GM18520 (cell line): ENCODE data around the gene MAP7D3.
"Not testable (repeated sequence)": the region's sequence is repeated elsewhere in the genome, so short reads cannot be mapped to it uniquely, and the experiment has no call there.

Experiments
- ATAC-seq: cut with Tn5 transposase; IDR thresholded peaks from one replicate; pipeline ENCODE4 v1.9.1; 2021; ENCODE audit not compliant: unreplicated experiment

Gene MAP7D3

DNA sequence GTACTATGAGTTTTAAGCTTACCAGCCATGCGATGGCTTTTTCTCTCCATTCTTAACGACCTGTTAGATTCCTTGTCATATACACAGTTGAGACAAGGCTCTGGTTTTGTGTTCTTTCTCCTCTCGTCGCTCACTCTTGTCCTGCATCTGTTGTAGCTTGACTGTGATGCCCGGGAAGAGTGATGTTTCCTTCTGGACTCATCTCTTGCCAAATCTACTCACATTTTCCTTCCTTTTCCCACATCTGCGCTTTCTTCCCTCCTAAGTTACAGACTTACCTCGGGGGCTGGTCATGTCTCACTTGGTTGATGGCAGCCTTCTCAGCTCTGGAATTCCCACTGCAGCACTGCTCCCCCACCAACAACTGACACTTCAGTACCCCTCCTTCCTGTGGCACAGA, 4.8 kb upstream of the MAP7D3 start:
- no peak for ATAC-seq

DNA sequence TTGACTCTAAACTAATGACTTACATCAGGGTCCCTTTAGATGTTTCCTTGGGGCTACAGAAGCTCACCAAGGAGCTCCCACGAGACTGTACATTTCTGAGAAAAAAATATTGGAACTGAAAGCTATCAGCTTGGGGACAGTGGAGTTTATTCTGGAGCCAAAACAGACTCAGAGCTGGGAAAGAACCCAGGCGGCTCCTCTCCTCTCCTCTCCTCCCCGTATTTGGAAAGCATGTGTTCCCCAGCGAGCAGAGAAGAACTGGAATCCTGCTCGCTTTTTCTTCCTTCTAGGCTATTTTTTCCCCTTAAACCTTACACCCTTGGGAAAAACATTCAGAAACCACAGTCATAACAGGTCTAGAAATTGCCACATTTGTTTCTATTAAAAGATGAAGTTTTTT, 4.3 kb upstream of the MAP7D3 start:
- no peak for ATAC-seq

DNA sequence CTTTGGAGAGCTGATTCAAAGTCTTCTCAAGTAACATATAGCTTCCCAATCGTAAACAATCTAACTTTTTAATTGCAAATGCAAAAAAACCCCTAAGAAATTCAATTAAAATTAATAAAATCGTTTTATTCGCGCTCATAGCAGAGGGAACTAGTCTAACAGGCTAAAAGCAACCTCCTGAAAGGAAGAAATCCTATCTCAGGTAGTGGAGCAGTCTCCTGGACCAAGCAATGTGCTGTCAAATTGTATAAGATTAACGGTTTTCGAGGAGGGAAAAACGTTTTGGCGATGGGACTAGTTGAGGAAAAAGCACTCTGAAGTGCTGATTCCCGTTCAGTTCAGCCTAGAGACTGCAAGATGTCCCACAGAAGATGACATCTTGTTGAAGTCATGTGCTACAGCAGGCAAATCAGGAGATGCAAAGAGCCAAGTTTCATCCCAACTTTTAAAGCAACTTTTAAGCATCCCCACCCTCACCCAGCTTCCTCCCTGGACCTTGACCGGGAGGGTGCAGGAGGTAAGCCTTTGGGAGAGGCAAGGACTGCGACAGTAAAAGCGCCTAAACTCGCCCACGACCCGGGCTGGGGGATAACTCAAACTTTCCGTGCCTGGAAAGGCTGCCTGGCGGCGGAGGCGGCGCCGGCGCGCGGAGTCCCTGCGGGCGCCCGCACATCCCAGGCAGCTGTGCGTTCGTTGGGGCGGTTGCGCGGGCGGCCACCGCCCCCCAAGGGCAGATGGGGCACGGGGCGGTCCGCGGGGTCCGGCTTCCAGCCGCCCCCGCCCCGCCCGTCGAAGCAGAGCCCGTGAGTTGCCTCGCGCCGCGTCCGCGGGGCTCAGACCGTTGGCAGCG, 784 bp downstream of the MAP7D3 start:
- ATAC-seq: peak; percentile 16

DNA sequence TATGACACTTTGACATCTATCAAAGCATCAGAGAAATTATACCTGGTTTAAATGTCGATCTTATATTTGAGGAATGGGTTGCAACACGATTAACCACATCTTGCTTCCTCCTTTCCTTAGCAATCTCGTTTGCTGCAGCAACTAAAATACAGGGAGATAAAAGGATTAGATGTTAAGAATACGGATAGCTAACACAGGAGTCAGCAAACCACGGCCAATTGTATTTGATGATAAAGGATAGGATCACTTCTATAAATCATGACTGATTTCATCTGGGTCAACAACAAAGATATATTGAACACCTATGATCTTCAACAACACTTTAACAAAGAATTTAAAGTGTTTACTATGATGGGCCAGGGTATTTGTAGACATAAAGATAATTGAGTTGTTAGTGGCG, 5.0 kb downstream of the MAP7D3 start:
- no peak for ATAC-seq

DNA sequence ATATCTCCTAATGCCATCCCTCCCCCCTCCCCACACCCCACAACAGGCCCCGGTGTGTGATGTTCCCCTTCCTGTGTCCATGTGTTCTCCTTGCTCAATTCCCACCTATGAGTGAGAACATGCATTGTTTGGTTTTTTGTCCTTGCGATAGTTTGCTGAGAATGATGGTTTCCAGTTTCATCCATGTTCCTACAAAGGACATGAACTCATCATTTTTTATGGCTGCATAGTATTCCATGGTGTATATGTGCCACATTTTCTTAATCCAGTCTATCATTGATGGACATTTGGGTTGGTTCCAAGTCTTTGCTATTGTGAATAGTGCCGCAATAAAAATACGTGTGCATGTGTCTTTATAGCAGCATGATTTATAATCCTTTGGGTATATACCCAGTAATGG, 13.4 kb downstream of the MAP7D3 start:
- not testable (repeated sequence) for ATAC-seq

DNA sequence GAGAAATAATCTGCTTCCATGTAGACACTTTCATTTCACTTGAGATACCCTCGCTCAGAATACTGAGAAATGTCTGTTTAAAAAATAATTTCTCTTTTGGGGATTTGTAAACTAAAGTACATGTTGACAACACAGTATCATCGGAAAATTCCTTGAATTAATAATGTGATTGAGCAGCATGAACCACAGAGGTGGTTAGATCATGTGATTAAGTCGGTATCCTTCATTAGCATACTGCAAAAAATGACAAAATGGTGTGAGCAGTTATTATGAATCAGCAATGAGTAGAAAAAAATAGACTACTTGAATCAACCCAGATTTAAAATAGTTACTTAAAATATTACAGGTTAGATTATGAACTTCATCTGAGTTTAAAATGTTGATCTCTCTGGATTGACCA, 14.1 kb downstream of the MAP7D3 start:
- no peak for ATAC-seq

DNA sequence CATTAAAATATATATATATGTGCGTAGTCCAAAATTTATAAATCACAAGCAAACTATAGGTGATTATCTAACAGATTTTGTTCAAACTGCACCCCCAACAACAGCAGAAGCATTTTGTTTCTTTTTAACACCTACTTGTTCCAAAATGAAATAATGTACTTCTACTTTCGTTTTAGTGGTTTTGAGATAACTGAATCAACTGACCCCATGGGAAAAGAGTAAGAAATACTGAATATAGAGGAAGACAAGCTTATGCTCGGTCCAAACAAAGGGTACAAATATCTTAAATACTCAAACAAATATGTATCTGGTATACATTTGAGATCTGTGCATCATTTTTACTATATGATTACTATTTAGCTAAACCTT, 22.4 kb downstream of the MAP7D3 start:
- no peak for ATAC-seq

DNA sequence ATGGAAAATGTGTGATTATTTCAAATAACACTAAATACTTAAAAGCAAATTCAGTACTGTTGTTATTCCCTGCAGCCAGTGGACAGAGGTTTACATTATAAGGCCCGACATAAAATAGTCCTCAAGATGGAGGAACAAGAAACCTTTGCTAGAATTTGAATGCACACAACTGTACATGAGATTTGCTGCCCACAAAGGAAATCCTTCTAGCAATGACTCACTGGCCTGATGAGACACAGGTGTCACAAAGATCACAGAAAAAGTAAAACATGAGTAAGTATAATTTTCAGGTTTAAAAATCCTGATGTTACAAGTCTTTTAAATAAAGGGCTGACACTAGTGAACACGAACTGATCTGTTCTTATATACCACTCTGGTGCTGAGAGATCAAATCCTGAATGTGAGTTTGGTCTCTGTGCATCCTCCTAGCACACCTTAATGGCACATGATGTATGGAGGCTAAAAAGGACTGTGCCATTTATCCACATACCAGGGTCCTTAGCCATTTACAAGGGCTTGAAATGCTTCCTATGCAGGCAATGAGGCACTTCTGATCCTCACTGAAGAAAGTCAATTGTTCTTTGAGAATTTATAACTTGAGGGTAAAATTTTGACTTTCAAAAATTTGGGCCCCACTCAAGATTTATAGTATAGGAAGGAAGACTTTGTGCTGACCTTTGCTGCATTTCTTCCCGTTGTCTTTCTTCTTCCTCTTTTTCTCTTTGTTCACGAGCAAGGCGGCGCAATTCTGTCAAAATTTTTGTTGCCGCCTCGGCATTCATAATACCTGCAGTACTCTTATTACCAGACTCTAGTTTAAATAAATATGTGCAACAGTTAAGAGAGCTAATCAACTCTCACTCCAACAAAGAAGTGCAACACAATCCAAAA, 23.0 kb downstream of the MAP7D3 start:
- ATAC-seq: peak; percentile 45

DNA sequence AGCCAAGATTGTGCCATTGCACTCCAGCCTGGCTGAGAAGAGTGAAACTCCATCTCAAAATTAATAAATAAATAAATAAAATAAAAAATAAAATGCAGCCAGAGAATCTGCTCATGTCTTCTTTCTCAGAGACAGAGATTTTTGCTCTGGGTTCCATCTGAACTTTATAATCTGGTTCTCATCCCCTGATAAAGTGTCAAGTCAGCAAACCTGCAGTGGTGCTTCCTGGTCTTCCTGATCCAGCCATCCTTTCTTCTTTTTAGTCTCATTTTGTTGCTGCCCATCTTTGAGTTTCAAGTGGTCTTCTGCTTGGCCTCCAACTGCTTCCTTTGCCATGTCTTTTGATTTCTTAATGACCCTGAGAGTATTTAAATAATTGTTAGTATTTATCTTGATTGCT, 24.1 kb downstream of the MAP7D3 start:
- no peak for ATAC-seq

DNA sequence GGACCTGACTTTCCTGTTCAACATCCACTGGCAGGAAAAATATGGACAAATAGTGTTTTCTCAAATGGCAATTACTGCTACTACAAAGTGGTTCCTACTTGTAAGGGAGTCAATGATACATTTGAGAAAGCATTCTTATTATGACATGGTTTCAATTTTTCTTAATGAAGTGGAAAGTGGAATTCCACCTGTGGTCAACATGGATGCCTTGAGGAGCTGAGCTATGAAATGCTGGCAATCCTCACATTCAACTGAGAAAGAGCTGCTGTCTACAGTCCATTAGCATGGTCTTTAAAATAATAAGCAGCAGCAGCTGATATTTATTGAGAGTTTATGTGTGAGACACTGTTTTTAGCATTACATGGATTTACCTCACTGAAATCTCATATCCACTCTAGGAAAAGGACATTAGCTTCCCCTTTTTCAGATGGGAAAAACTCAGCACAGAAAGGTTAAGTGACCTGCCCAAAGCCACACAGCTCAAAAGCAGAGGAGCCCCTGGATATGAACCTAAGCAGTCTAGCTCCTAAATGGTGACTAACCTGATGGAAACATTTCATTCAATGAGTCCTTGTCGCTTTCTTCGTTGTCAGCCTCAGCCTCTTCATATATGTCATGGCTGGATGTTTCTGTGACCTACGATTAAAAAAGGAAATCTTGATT, 29.2 kb downstream of the MAP7D3 start:
- no peak for ATAC-seq

DNA sequence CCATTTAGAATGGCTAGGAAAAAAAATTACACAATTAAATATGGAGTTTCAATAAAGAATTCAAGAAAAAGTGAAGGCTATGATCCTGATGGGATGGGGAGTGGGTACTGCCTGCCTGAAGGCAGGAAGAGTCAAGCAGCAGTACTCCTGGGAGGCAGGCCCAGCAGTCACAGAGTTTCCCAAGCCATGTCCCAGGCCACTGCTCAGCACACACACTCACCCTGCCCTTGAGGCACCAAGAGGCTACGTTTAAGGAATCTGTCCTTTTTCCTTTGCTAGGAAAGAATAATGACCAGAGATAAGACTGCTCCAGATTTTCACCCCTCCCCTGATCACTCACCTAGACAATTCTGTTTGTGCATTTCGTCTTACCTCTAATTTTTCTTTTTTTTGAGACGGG, 30.2 kb downstream of the MAP7D3 start:
- ATAC-seq: no peak

DNA sequence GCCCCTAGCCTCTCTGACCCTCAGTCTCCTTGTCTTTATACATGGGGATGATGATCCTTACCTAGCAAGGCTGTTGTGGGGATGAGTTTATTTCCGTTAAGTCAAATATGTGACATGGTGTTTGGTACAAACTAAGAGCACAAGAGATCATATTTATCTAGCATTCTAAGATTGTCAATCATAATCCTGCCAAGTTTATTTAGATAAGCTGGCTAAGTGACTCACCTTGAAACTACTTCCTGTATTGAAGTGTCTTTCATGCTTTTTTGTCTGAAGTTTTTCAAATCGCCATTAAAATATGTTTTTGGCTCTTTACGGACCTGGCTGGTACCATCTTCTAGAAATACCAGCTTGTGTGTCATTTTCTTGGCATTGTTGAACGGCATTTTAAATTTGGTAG, 30.7 kb downstream of the MAP7D3 start:
- no peak for ATAC-seq

DNA sequence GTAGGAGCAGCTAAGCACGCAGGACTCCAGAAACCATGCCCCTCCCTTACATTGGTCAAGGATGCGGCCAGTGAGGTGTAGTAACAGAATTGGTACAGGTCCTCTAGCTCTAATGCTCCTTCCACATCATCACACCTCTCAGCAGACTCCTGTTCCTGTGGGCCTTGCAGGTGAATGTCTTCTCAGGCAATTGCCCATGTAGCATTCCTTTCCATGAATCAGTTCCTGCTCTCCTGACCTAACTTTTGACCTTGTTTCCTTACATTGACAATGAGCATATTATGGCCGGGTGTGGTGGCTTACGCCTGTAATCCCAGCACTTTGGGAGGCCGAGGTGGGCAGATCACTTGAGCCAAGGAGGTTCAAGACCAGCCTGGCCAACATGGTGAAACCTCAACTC, 31.3 kb downstream of the MAP7D3 start:
- ATAC-seq: no peak

DNA sequence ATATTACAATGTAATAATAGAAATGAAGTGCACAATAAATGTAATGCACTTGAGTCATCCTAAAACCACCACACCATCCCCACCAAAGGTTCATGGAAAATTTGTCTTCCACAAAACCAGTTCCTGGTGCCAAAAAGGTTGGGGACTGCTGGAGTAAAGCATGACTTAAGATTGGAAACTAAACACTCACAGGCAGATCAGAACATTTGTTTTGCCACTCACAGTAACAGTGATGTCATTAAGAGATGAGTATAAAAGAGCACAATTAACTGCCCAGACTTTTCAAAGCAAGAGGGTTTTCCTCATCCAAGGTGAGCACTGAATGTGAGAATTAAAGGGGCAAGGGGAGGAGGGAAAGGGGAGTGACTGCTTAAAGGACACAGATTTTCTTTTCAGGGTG, 35.6 kb downstream of the MAP7D3 start:
- ATAC-seq: no peak

DNA sequence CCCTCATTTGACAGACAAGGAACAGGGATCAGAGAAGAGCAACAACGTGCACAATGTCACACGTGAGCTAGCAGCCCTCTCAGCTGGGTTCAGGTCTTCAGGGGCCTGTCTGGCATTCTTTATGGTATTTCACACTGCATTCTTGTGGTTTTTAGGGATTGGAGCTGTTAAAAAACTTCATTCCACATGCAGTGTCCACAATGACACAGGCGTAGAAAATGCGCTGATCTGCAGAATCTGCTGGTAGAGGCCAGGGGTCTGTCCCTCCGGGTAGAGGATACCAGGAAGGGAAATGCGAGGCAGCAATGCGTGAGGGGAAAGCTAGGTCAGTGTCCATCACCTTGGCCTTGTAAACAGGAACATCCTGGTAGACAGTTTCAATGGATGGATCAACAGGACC, 36.6 kb downstream of the MAP7D3 start:
- no peak for ATAC-seq

DNA sequence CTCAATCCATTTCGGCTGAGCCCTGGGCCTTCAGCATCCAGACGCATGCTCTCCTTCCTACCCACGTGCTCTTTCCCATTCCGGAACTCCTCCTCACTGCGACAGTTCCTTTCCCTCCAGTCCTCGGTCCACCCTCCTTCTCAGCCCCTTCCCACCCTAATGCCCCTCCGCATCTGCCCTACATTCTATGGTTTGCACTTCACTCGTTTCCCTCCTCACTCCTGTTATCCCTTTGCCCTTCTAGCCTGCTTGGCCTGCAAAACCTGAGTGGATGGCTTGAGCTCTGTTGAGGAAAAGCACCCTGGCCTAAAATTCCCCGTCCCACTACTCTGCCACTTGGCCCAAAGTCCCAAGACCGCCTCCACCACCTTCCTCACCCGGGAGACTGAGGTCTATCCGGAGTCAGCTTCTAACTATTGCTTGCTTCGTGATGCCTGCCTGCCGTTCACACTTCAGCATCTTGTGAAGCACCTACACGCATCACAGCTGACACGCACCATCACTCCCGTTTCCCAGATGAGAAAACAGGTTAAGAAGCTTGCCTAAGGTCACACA, 38.6 kb downstream of the MAP7D3 start:
- ATAC-seq: no peak

DNA sequence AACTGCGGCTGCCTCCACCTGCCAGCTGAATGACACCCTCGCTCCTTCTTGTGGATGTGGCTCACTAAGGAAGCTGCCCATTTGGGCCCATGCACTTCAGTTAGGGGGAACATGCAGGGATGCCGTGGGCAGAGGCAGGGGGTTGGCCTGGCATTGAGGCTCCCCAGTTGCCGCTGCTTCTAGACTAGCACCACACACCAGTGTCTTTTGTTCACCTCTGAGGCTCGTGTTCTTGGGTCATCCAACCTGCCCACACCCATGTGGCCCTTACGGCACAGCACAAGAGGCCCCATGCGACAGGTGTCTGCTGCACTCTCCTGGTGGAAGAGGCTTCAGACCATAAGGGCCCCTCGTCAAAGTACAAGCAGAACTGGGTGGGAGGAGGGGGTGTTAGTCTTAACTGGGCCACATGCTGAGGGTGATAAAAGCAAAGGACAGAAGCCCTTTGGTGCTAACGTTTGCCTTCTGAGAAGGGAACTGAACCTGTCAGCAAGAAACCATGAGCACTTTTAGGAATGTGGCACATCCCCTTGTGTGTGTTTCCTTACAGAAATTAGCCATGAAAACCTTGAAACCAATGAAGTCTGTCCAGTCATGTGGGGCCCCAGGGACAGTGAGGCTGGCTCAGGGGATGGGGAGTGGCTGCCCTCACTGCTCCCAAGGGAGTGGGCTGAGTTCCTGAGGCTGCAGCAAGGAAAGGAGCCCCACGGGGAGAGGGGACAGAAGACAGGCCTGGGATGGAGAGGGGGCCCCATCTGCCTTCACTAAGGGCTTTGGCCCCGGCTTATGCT, 39.2 kb downstream of the MAP7D3 start:
- ATAC-seq: no peak

DNA sequence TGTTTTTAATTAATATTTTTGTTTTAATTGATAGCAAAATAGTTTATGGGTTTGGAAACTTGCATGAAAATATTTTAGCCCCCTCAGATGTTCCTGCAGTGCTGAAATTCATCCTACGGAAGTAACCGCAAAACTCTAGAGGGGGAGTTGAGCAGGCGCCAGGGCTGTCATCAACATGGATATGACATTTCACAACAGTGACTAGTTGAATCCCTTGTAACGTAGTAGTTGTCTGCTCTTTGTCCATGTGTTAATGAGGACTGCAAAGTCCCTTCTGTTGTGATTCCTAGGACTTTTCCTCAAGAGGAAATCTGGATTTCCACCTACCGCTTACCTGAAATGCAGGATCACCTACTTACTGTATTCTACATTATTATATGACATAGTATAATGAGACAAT, 40.4 kb downstream of the MAP7D3 start:
- ATAC-seq: no peak

DNA sequence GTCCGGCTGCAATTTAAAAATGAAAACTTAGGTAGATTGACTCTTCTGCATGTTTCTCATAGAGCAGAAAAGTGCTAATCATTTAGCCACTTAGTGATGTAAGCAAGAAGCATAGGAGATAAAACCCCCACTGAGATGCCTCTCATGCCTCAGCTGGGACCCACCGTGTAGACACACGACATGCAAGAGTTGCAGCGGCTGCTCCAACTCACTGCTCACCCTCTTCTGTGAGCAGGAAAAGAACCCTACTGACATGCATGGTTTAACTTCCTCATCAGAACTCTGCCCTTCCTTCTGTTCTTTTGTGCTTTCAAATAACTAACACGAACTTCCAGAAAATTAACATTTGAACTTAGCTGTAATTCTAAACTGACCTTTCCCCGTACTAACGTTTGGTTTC, 41.0 kb downstream of the MAP7D3 start:
- ATAC-seq: no peak

DNA sequence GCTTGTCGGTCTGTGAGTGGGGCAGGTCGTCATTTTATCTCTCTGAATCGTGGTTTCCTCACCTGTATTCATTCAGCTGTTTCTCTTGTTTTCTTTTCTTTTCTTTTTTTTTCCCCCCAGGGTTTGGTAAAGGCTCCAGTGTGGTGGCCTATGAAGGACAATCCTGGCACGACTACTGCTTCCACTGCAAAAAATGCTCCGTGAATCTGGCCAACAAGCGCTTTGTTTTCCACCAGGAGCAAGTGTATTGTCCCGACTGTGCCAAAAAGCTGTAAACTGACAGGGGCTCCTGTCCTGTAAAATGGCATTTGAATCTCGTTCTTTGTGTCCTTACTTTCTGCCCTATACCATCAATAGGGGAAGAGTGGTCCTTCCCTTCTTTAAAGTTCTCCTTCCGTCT, 41.4 kb downstream of the MAP7D3 start:
- ATAC-seq: no peak
